Naive thymus-derived CD4-positive, alpha-beta T cell (primary cell): ENCODE data around the gene SLC66A2. TPM values are rescaled to one million over a fixed set of nuclear protein-coding genes. Genes with fewer than 3 reads are reported as not detected.

Experiments used
- ATAC-seq: fragments of 150-1000 bp; cut with Tn5 transposase; 2 replicates; pipeline ENCODE4 v1.10.0; 2021; ENCODE audit warnings: mild to moderate bottlenecking, moderate library complexity
- CTCF ChIA-PET: fragments of 350-600 bp; sonication (Branson Sonifier 250); formaldehyde crosslinking; loops from one replicate; lab custom pipeline; 2021; ENCODE audit warnings: antibody characterized with exemption; lab: Charles Lee
- POLR2A ChIA-PET: fragments of 350-600 bp; sonication (Branson Sonifier 250); formaldehyde crosslinking; loops from one replicate; lab custom pipeline; 2021; ENCODE audit warnings: antibody characterized with exemption, inconsistent platforms; lab: Charles Lee
- DNase-seq, 9 donors: peaks; one replicate each; pipeline versions ENCODE4 v3.0.0 to v3.0.0-alpha.2; 2020 to 2022; ENCODE audit warnings: mixed read lengths in 1 of 9
- H3K27ac ChIP-seq: one replicate; pipeline ENCODE4 v1.7.0; 2013; ENCODE audit warnings: mild to moderate bottlenecking, low read depth, low read length, moderate library complexity
- H3K27me3 ChIP-seq, 2 donors: one replicate each; pipeline ENCODE4 v1.7.0; 2013; ENCODE audit warnings: low read length in 2 of 2, mild to moderate bottlenecking in 2 of 2, moderate library complexity in 2 of 2; ENCODE audit not compliant: control insufficient read depth in 2 of 2, insufficient read depth in 2 of 2
- H3K36me3 ChIP-seq, 3 experiments: 1 replicate in 2 of 3; 2 replicates in 1 of 3; pipeline ENCODE4 v1.7.0; 2013; ENCODE audit warnings: low read length in 3 of 3, mild to moderate bottlenecking in 3 of 3, moderate library complexity in 1 of 3; ENCODE audit not compliant: insufficient read depth in 3 of 3, control insufficient read depth in 2 of 3
- H3K4me1 ChIP-seq, 2 donors: one replicate each; pipeline ENCODE4 v1.7.0; 2013; ENCODE audit warnings: low read length in 2 of 2, mild to moderate bottlenecking in 2 of 2, moderate library complexity in 1 of 2; ENCODE audit not compliant: control insufficient read depth in 2 of 2, insufficient read depth in 2 of 2
- H3K4me3 ChIP-seq: 2 replicates; pipeline ENCODE4 v1.7.0; 2013; ENCODE audit warnings: mild to moderate bottlenecking, low read length
- H3K9me3 ChIP-seq, 3 experiments: 1 replicate in 2 of 3; 2 replicates in 1 of 3; pipeline ENCODE4 v1.7.0; 2013; ENCODE audit warnings: low read length in 3 of 3; ENCODE audit not compliant: control insufficient read depth in 2 of 3
- H3K27ac Mint-ChIP-seq, 9 donors: one replicate each; pipeline ENCODE4 v1.8.0; 2020 to 2022; ENCODE audit warnings: mixed read lengths in 9 of 9, mild to moderate bottlenecking in 8 of 9, moderate library complexity in 5 of 9, inconsistent platforms in 2 of 9
- H3K27me3 Mint-ChIP-seq, 5 donors: one replicate each; pipeline ENCODE4 v1.8.0; 2021 to 2022; ENCODE audit warnings: mixed read lengths in 5 of 5, mild to moderate bottlenecking in 1 of 5
- H3K36me3 Mint-ChIP-seq, 5 donors: one replicate each; pipeline ENCODE4 v1.8.0; 2020 to 2022; ENCODE audit warnings: mixed read lengths in 5 of 5, mild to moderate bottlenecking in 3 of 5, inconsistent platforms in 1 of 5
- H3K4me1 Mint-ChIP-seq, 7 donors: one replicate each; pipeline ENCODE4 v1.8.0; 2020 to 2022; ENCODE audit warnings: mixed read lengths in 7 of 7, mild to moderate bottlenecking in 3 of 7, inconsistent platforms in 1 of 7
- H3K4me3 Mint-ChIP-seq, 10 donors: one replicate each; pipeline ENCODE4 v1.8.0; 2020 to 2022; ENCODE audit warnings: mild to moderate bottlenecking in 10 of 10, mixed read lengths in 10 of 10, moderate library complexity in 6 of 10, inconsistent platforms in 2 of 10
- H3K9me3 Mint-ChIP-seq, 11 donors: one replicate each; pipeline ENCODE4 v1.8.0; 2020 to 2022; ENCODE audit warnings: mixed read lengths in 11 of 11, mild to moderate bottlenecking in 4 of 11, inconsistent platforms in 1 of 11, moderate library complexity in 1 of 11
- intact Hi-C, 2 donors: fragments of 100-400 bp; cut with micrococcal nuclease; formaldehyde crosslinking; loops; one replicate each; pipeline ENCODE4 v1.15.1; 2023
- polyA plus RNA-seq, 2 donors: library from polyadenylated mRNA; unstranded; fragments of 300-500 nt; fragmentation: Illumina TruSeq; gene quantifications; one replicate each; pipeline ENCODE4 v1.2.3, GENCODE V29; 2021
- total RNA-seq, 6 experiments: library from RNA in 5 of 6; stranded (reverse) in 5 of 6; gene quantifications; 1 replicate in 5 of 6; 2 replicates in 1 of 6; pipeline ENCODE4 v1.2.3 and lab custom pipeline; 2021 to 2026

The SLC66A2 gene
- total and polyA plus RNA-seq, 7 experiments from 2014 or later: 14.9 to 106 (median 34.1) TPM

GRCh38 chr18:79921984-79922965 lies 29.2 kb downstream of the SLC66A2 start:
- DNase-seq: peak in 1 of 9 donors; percentile 13
- peaks cover 0 to 39% (median 0%) of the 10 kb centered on the region in 3 experiments for H3K36me3 ChIP-seq
- peaks cover 0 to 5% (median 0%) of the 10 kb centered on the region in 11 donors for H3K9me3 Mint-ChIP-seq
- H3K27ac Mint-ChIP-seq: peak overlapping the region in 2 of 9 donors; percentile 14 to 31
- no peaks in the 10 kb centered on the region for H3K9me3 ChIP-seq
- ChIA-PET CTCF (no interaction called here), POLR2A (no interaction called here)
- intact Hi-C loops: no loop called here
- ATAC-seq: no peak
- peaks cover 0 to 48% (median 21%) of the 10 kb centered on the region in 5 donors for H3K36me3 Mint-ChIP-seq
- no peak overlapping the region for H3K4me3 ChIP-seq
- no peaks in the 10 kb centered on the region for H3K27me3 ChIP-seq
- no peaks in the 10 kb centered on the region for H3K27me3 Mint-ChIP-seq
- H3K27ac ChIP-seq: no peak overlapping the region
- peaks cover 0 to 11% (median 3%) of the 10 kb centered on the region in 7 donors for H3K4me1 Mint-ChIP-seq
- H3K4me1 ChIP-seq: no peaks in the 10 kb centered on the region
- no peak overlapping the region for H3K4me3 Mint-ChIP-seq

GRCh38 chr18:79919089-79919488 lies 32.4 kb downstream of the SLC66A2 start:
- H3K27me3 Mint-ChIP-seq: no peaks in the 10 kb centered on the region
- H3K27ac Mint-ChIP-seq: no peak overlapping the region

GRCh38 chr18:79918615-79919011 lies 32.8 kb downstream of the SLC66A2 start:
- POLR2A ChIA-PET: no interaction called here
- no peak for DNase-seq
- peaks cover 4 to 43% (median 24%) of the 10 kb centered on the region in 5 donors for H3K36me3 Mint-ChIP-seq

More at GRCh38 chr18:79919089-79919488, 32.4 kb downstream of the SLC66A2 start:
- ChIA-PET CTCF (no interaction called here), POLR2A (no interaction called here)
- H3K4me3 ChIP-seq: no peak overlapping the region
- no peaks in the 10 kb centered on the region for H3K27me3 ChIP-seq
- H3K27ac ChIP-seq: no peak overlapping the region
- H3K36me3 ChIP-seq: peaks cover 0 to 43% (median 0%) of the 10 kb centered on the region in 3 experiments
- DNase-seq (no peak), ATAC-seq (no peak)
- H3K4me3 Mint-ChIP-seq: no peak overlapping the region
- no peaks in the 10 kb centered on the region for H3K4me1 ChIP-seq
- H3K9me3 Mint-ChIP-seq: peaks cover 0 to 5% (median 0%) of the 10 kb centered on the region in 11 donors
- peaks cover 4 to 47% (median 26%) of the 10 kb centered on the region in 5 donors for H3K36me3 Mint-ChIP-seq
- H3K4me1 Mint-ChIP-seq: peaks cover 4 to 13% (median 6%) of the 10 kb centered on the region in 7 donors
- no peaks in the 10 kb centered on the region for H3K9me3 ChIP-seq
- intact Hi-C loops: no loop called here

GRCh38 chr18:79917853-79918614 lies 33.4 kb downstream of the SLC66A2 start:
- peaks cover 0 to 40% (median 0%) of the 10 kb centered on the region in 3 experiments for H3K36me3 ChIP-seq
- ChIA-PET POLR2A (no interaction called here), CTCF (no interaction called here)
- intact Hi-C loops: no loop called here
- H3K27me3 ChIP-seq: no peaks in the 10 kb centered on the region
- Mint-ChIP-seq H3K27ac (no peak overlapping the region), H3K4me1 (peaks cover 11 to 18% (median 14%) of the 10 kb centered on the region in 7 donors), H3K9me3 (peaks cover 0 to 1% (median 0%) of the 10 kb centered on the region in 11 donors), H3K4me3 (no peak overlapping the region), H3K36me3 (peaks cover 4 to 44% (median 21%) of the 10 kb centered on the region in 5 donors), H3K27me3 (no peaks in the 10 kb centered on the region)
- H3K4me3 ChIP-seq: no peak overlapping the region
- ATAC-seq (peak; percentile 11), DNase-seq (no peak)
- H3K4me1 ChIP-seq: peaks cover 0 to 7% of the 10 kb centered on the region in 2 donors
- H3K27ac ChIP-seq: no peak overlapping the region
- H3K9me3 ChIP-seq: no peaks in the 10 kb centered on the region

More at GRCh38 chr18:79918615-79919011, 32.8 kb downstream of the SLC66A2 start:
- H3K36me3 ChIP-seq: peaks cover 0 to 40% (median 0%) of the 10 kb centered on the region in 3 experiments
- no peak for ATAC-seq
- H3K27ac ChIP-seq: no peak overlapping the region
- H3K9me3 ChIP-seq: no peaks in the 10 kb centered on the region
- CTCF ChIA-PET: no interaction called here
- H3K4me3 ChIP-seq: no peak overlapping the region
- Mint-ChIP-seq H3K4me3 (no peak overlapping the region), H3K9me3 (peaks cover 0 to 1% (median 0%) of the 10 kb centered on the region in 11 donors), H3K4me1 (peaks cover 6 to 14% (median 9%) of the 10 kb centered on the region in 7 donors), H3K27ac (no peak overlapping the region), H3K27me3 (no peaks in the 10 kb centered on the region)
- intact Hi-C loops: no loop called here
- no peaks in the 10 kb centered on the region for H3K27me3 ChIP-seq
- H3K4me1 ChIP-seq: peaks cover 0 to 1% of the 10 kb centered on the region in 2 donors

- H3K4me3 ChIP-seq: no peak overlapping the region
- Mint-ChIP-seq H3K36me3 (peaks cover 4 to 46% (median 19%) of the 10 kb centered on the region in 5 donors), H3K27me3 (no peaks in the 10 kb centered on the region), H3K4me1 (peaks cover 16 to 25% (median 19%) of the 10 kb centered on the region in 7 donors), H3K9me3 (peaks cover 0 to 1% (median 0%) of the 10 kb centered on the region in 11 donors), H3K27ac (no peak overlapping the region), H3K4me3 (no peak overlapping the region)
- no peak for ATAC-seq
- ChIA-PET CTCF (interaction anchor here (1.4 kb wide), 1 partner anchor 12 kb away, joined by 3 read pairs; no protein-coding TSS in a partner anchor), POLR2A (no interaction called here)
- intact Hi-C loops: no loop called here
- no peak overlapping the region for H3K27ac ChIP-seq
- DNase-seq: no peak
- H3K9me3 ChIP-seq: no peaks in the 10 kb centered on the region
- peaks cover 0 to 12% of the 10 kb centered on the region in 2 donors for H3K4me1 ChIP-seq
- H3K27me3 ChIP-seq: no peaks in the 10 kb centered on the region
- H3K36me3 ChIP-seq: peaks cover 0 to 40% (median 0%) of the 10 kb centered on the region in 3 experiments
These were observed 34.1 kb downstream of the SLC66A2 start for GRCh38 chr18:79917169-79917852.
